Trophoblast cell (in vitro differentiated cells and primary cell): ENCODE results near the gene RBCK1.

Experiments used
- DNase-seq, 2 donors: peaks; one replicate each; pipeline ENCODE4 v3.0.0-alpha.2; 2016
- H2AFZ ChIP-seq: 2 replicates; pipeline ENCODE4 v1.6.1; 2013; ENCODE audit warnings: low read length, moderate library complexity, mild to moderate bottlenecking; ENCODE audit not compliant: insufficient read depth, poor library complexity
- H2AK5ac ChIP-seq: 2 replicates; pipeline ENCODE4 v1.6.1; 2013; ENCODE audit warnings: mild to moderate bottlenecking, low read length
- H2BK120ac ChIP-seq: 2 replicates; pipeline ENCODE4 v1.6.1; 2013; ENCODE audit warnings: low read length, mild to moderate bottlenecking, moderate library complexity; ENCODE audit not compliant: insufficient read depth, poor library complexity
- H2BK12ac ChIP-seq: 2 replicates; pipeline ENCODE4 v1.6.1; 2013; ENCODE audit warnings: mild to moderate bottlenecking, low read length, moderate library complexity
- H2BK5ac ChIP-seq: 2 replicates; pipeline ENCODE4 v1.6.1; 2013; ENCODE audit warnings: low read length, low read depth, moderate library complexity, mild to moderate bottlenecking; ENCODE audit not compliant: poor library complexity
- H3K14ac ChIP-seq: 2 replicates; pipeline ENCODE4 v1.6.1; 2013; ENCODE audit warnings: mild to moderate bottlenecking, low read length
- H3K18ac ChIP-seq: 2 replicates; pipeline ENCODE4 v1.6.1; 2013; ENCODE audit warnings: mild to moderate bottlenecking, low read length
- H3K23ac ChIP-seq: 2 replicates; pipeline ENCODE4 v1.6.1; 2013; ENCODE audit warnings: low read length
- H3K27ac ChIP-seq: 2 replicates; pipeline ENCODE4 v1.5.1; 2013; ENCODE audit warnings: low read depth, mild to moderate bottlenecking, inconsistent platforms, low read length, moderate library complexity
- H3K27me3 ChIP-seq: 2 replicates; pipeline ENCODE4 v1.6.1; 2013; ENCODE audit warnings: inconsistent platforms, mild to moderate bottlenecking, low read length, moderate library complexity; ENCODE audit not compliant: insufficient read depth
- H3K36me3 ChIP-seq, 2 experiments: 1 replicate in 1 of 2; 2 replicates in 1 of 2; pipeline ENCODE4 v1.6.1; 2013; ENCODE audit warnings: low read length in 2 of 2, mild to moderate bottlenecking in 2 of 2, moderate library complexity in 1 of 2; ENCODE audit not compliant: insufficient read depth in 2 of 2, control insufficient read depth in 1 of 2
- H3K4ac ChIP-seq: 2 replicates; pipeline ENCODE4 v1.6.1; 2013; ENCODE audit warnings: low read depth, mild to moderate bottlenecking, low read length, moderate library complexity
- H3K4me1 ChIP-seq, 2 experiments: 1 replicate in 1 of 2; 2 replicates in 1 of 2; pipeline ENCODE4 v1.6.1; 2013; ENCODE audit warnings: low read length in 2 of 2, mild to moderate bottlenecking in 2 of 2, moderate library complexity in 1 of 2; ENCODE audit not compliant: insufficient read depth in 2 of 2, control insufficient read depth in 1 of 2
- H3K4me2 ChIP-seq: 2 replicates; pipeline ENCODE4 v1.6.1; 2013; ENCODE audit warnings: inconsistent platforms, mild to moderate bottlenecking, low read length, moderate library complexity
- H3K4me3 ChIP-seq: 2 replicates; pipeline ENCODE4 v1.5.1; 2013; ENCODE audit warnings: mild to moderate bottlenecking, low read depth, low read length, inconsistent platforms
- H3K79me1 ChIP-seq: one replicate; pipeline ENCODE4 v1.6.1; 2013; ENCODE audit warnings: low read length
- H3K79me2 ChIP-seq: 2 replicates; pipeline ENCODE4 v1.6.1; 2013; ENCODE audit warnings: low read length, mild to moderate bottlenecking; ENCODE audit not compliant: control insufficient read depth, insufficient read depth, poor library complexity
- H3K9ac ChIP-seq: 2 replicates; pipeline ENCODE4 v1.6.1; 2013; ENCODE audit warnings: mild to moderate bottlenecking, low read length
- H3K9me3 ChIP-seq: 2 replicates; pipeline ENCODE4 v1.6.1; 2013; ENCODE audit warnings: low read depth, mild to moderate bottlenecking, control low read depth, inconsistent platforms, low read length; ENCODE audit not compliant: insufficient read depth
- H4K12ac ChIP-seq: 2 replicates; pipeline ENCODE4 v1.6.1; 2013; ENCODE audit warnings: low read depth, mild to moderate bottlenecking, low read length, moderate library complexity
- H4K8ac ChIP-seq: 2 replicates; pipeline ENCODE4 v1.6.1; 2013; ENCODE audit warnings: low read depth, mild to moderate bottlenecking, low read length, moderate library complexity
- H4K91ac ChIP-seq: one replicate; pipeline ENCODE4 v1.6.1; 2013; ENCODE audit warnings: low read depth, mild to moderate bottlenecking, low read length, moderate library complexity
- WGBS: extraction: QIAGEN DNeasy Blood & Tissue Kit; methylation state at CpG from one replicate; pipeline ENCODE4 v1.1.7; 2013; ENCODE audit warnings: missing lambda C conversion rate; ENCODE audit not compliant: insufficient read length, insufficient coverage; ENCODE audit errors: extremely low coverage; 5-methylcytosine and 5-hydroxymethylcytosine counted together

The RBCK1 gene

GRCh38 chr20:387520-387919 lies 20.6 kb upstream of the RBCK1 start:
- Histone ChIP-seq H4K12ac (no peak overlapping the region), H2BK5ac (no peak overlapping the region), H3K4me1 (peaks cover 0 to 2% of the 10 kb centered on the region in 2 experiments), H3K79me2 (no peaks in the 10 kb centered on the region), H3K14ac (no peak overlapping the region), H2AFZ (no peak overlapping the region), H3K4ac (no peak overlapping the region), H2AK5ac (no peak overlapping the region), H3K27me3 (no peaks in the 10 kb centered on the region), H3K79me1 (no peaks in the 10 kb centered on the region), H3K4me2 (no peak overlapping the region), H3K18ac (no peak overlapping the region), H3K23ac (no peak overlapping the region), H4K91ac (no peak overlapping the region), H3K9me3 (no peaks in the 10 kb centered on the region), H2BK12ac (no peak overlapping the region), H3K9ac (no peak overlapping the region), H3K27ac (no peak overlapping the region), H3K4me3 (no peak overlapping the region), H2BK120ac (no peak overlapping the region), H4K8ac (no peak overlapping the region), H3K36me3 (peaks cover 29 to 33% of the 10 kb centered on the region in 2 experiments)
- no CpG with 5 or more reads among the region's 3 CpGs for WGBS
- no peak for DNase-seq

- WGBS: no CpG with 5 or more reads among the region's 21 CpGs
- Histone ChIP-seq H3K4ac (no peak overlapping the region), H3K9me3 (no peaks in the 10 kb centered on the region), H3K27me3 (no peaks in the 10 kb centered on the region), H3K18ac (no peak overlapping the region), H2AK5ac (no peak overlapping the region), H3K27ac (no peak overlapping the region), H3K79me1 (no peaks in the 10 kb centered on the region), H3K79me2 (no peaks in the 10 kb centered on the region), H3K14ac (no peak overlapping the region), H3K36me3 (peaks cover 29 to 33% of the 10 kb centered on the region in 2 experiments), H2BK120ac (no peak overlapping the region), H2BK5ac (no peak overlapping the region), H3K4me3 (no peak overlapping the region), H4K12ac (no peak overlapping the region), H3K23ac (no peak overlapping the region), H2AFZ (no peak overlapping the region), H4K8ac (no peak overlapping the region), H2BK12ac (no peak overlapping the region), H4K91ac (no peak overlapping the region), H3K4me1 (no peaks in the 10 kb centered on the region), H3K4me2 (no peak overlapping the region), H3K9ac (no peak overlapping the region)
- DNase-seq: no peak
Measured at GRCh38 chr20:388034-388994, 19.8 kb upstream of the RBCK1 start.

DNA sequence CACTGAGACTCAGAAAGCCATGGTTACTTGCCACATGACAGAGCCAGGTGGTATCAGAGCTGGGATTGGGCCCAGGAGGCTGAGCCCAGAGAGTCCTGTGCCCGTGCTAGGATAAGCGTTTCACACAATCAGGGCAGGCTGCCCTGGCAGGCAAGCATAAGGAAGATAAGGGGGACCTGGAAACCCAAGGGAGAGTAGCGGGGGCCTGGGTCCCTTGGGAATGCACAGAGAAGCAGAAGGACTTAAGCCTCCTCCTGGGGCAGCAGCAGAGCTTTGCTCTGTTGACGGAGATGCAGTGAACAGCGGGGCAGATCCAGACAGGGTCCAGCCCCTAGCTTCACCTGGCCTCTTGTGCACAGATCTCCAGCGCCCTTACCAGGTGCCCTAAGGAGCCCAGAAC lies 18.9 kb upstream of the RBCK1 start:
- Histone ChIP-seq H2AK5ac (no peak overlapping the region), H4K8ac (no peak overlapping the region), H3K27me3 (no peaks in the 10 kb centered on the region), H3K4me3 (no peak overlapping the region), H4K12ac (no peak overlapping the region), H3K14ac (no peak overlapping the region), H2BK5ac (no peak overlapping the region), H3K79me2 (no peaks in the 10 kb centered on the region), H3K9me3 (no peaks in the 10 kb centered on the region), H3K36me3 (peaks cover 29 to 36% of the 10 kb centered on the region in 2 experiments), H3K27ac (no peak overlapping the region), H3K79me1 (no peaks in the 10 kb centered on the region), H3K18ac (no peak overlapping the region), H4K91ac (no peak overlapping the region), H2BK120ac (no peak overlapping the region), H3K4me2 (no peak overlapping the region), H2BK12ac (no peak overlapping the region), H3K4ac (no peak overlapping the region), H3K9ac (no peak overlapping the region), H3K23ac (no peak overlapping the region), H2AFZ (no peak overlapping the region), H3K4me1 (no peaks in the 10 kb centered on the region)
- no peak for DNase-seq
- WGBS: no CpG with 5 or more reads among the region's 6 CpGs

GRCh38 chr20:391041-391711 lies 16.9 kb upstream of the RBCK1 start:
- no peak overlapping the region for H2BK120ac ChIP-seq
- no peak overlapping the region for H4K8ac ChIP-seq
- no peaks in the 10 kb centered on the region for H3K9me3 ChIP-seq
- no peak overlapping the region for H4K12ac ChIP-seq
- no peaks in the 10 kb centered on the region for H3K4me1 ChIP-seq
- no peak overlapping the region for H2BK12ac ChIP-seq
- DNase-seq: no peak
- H2AK5ac ChIP-seq: no peak overlapping the region
- H3K4ac ChIP-seq: no peak overlapping the region
- H3K27me3 ChIP-seq: no peaks in the 10 kb centered on the region
- no peak overlapping the region for H3K9ac ChIP-seq
- no peak overlapping the region for H3K18ac ChIP-seq
- no CpG with 5 or more reads among the region's 29 CpGs for WGBS
- H2AFZ ChIP-seq: no peak overlapping the region
- no peak overlapping the region for H2BK5ac ChIP-seq
- H3K27ac ChIP-seq: no peak overlapping the region
- no peaks in the 10 kb centered on the region for H3K79me1 ChIP-seq
- H3K23ac ChIP-seq: no peak overlapping the region
- H3K79me2 ChIP-seq: no peaks in the 10 kb centered on the region
- H3K14ac ChIP-seq: no peak overlapping the region
- no peak overlapping the region for H4K91ac ChIP-seq
- H3K4me2 ChIP-seq: no peak overlapping the region
- peaks cover 37 to 46% of the 10 kb centered on the region in 2 experiments for H3K36me3 ChIP-seq
- H3K4me3 ChIP-seq: no peak overlapping the region
